Hepatocyte (in vitro differentiated cells): Measurements from ENCODE around the gene SEPTIN5. TPM values are rescaled to one million over a fixed set of nuclear protein-coding genes. Genes with fewer than 3 reads are reported as not detected.

ENCODE experiments used
- DNase-seq: peaks from one replicate; pipeline ENCODE4 v3.0.0-alpha.2; 2016; ENCODE audit warnings: low spot score
- H2AFZ ChIP-seq: fragments of 200-600 bp; sonication (generic); 2 replicates; pipeline ENCODE4 v1.6.0; 2016; ENCODE audit warnings: antibody characterized with exemption, mild to moderate bottlenecking
- H3K27ac ChIP-seq: fragments of 200-600 bp; sonication (generic); 2 replicates; pipeline ENCODE4 v1.5.1; 2016; ENCODE audit warnings: mild to moderate bottlenecking
- H3K27me3 ChIP-seq: fragments of 200-600 bp; sonication (generic); 2 replicates; pipeline ENCODE4 v1.6.1; 2016
- H3K36me3 ChIP-seq: fragments of 200-600 bp; sonication (generic); replicated peaks from 2 replicates; pipeline ENCODE4 v1.5.1; 2016; ENCODE audit warnings: low read depth; ENCODE audit not compliant: insufficient read depth
- H3K4me1 ChIP-seq: fragments of 200-600 bp; sonication (generic); 2 replicates; pipeline ENCODE4 v1.5.1; 2016; ENCODE audit warnings: mild to moderate bottlenecking, moderate library complexity; ENCODE audit not compliant: insufficient read depth
- H3K4me2 ChIP-seq: fragments of 200-600 bp; sonication (generic); 2 replicates; pipeline ENCODE4 v1.6.0; 2016
- H3K4me3 ChIP-seq: fragments of 200-600 bp; sonication (generic); 2 replicates; pipeline ENCODE4 v1.5.1; 2016; ENCODE audit warnings: mild to moderate bottlenecking
- H3K79me2 ChIP-seq: fragments of 200-600 bp; sonication (generic); 2 replicates; pipeline ENCODE4 v1.6.0; 2017; ENCODE audit warnings: mild to moderate bottlenecking
- H3K9me2 ChIP-seq: fragments of 200-600 bp; sonication (generic); replicated peaks from 2 replicates; pipeline ENCODE4 v1.6.0; 2017; ENCODE audit warnings: mild to moderate bottlenecking; ENCODE audit not compliant: insufficient read depth
- H3K9me3 ChIP-seq: fragments of 200-600 bp; sonication (generic); 2 replicates; pipeline ENCODE4 v1.5.1; 2016; ENCODE audit warnings: low read depth, mild to moderate bottlenecking
- H4K20me1 ChIP-seq: fragments of 200-600 bp; sonication (generic); 2 replicates; pipeline ENCODE4 v1.6.0; 2016; ENCODE audit warnings: mild to moderate bottlenecking; ENCODE audit not compliant: insufficient read depth, poor library complexity, severe bottlenecking
- EZH2 ChIP-seq: fragments of 200-600 bp; sonication (generic); IDR thresholded peaks from 2 replicates; pipeline ENCODE4 v1.6.1; 2016; ENCODE audit warnings: antibody characterized with exemption, mild to moderate bottlenecking, borderline replicate concordance
- EZH2phosphoT487 ChIP-seq: fragments of 200-600 bp; sonication (generic); IDR thresholded peaks from one replicate; pipeline ENCODE4 v1.6.1; 2018; ENCODE audit warnings: antibody characterized with exemption, mild to moderate bottlenecking, low read depth, moderate library complexity; ENCODE audit not compliant: unreplicated experiment, severe bottlenecking
- WGBS: methylation state at CpG from one replicate; pipeline ENCODE4 v1.1.6; 2016; ENCODE audit warnings: low lambda C conversion rate; ENCODE audit errors: missing lambda C conversion rate; 5-methylcytosine and 5-hydroxymethylcytosine counted together
- polyA plus RNA-seq: library from polyadenylated mRNA; unstranded; fragments of >200 nt; fragmentation: Nextera tagmentation; extraction: Ambion mirVana; gene quantifications from 2 replicates; pipeline ENCODE4 v1.2.1, GENCODE V29; 2016
- total RNA-seq: library from RNA; depleted of rRNA; stranded (reverse); fragments of >200 nt; gene quantifications from 2 replicates; pipeline ENCODE4 v1.2.3, GENCODE V29; 2014
- TF ChIP-seq, protein P1 (sequence below): fragments of 200-600 bp; sonication (generic); IDR thresholded peaks from 2 replicates; pipeline ENCODE4 v1.5.1; 2016; ENCODE audit warnings: antibody characterized with exemption, mild to moderate bottlenecking; ENCODE audit not compliant: poor library complexity

Gene SEPTIN5
- total and polyA plus RNA-seq, 2 experiments from 2014 or later, result 9.4 to 10.0 TPM

- Histone ChIP-seq H3K4me3 (no peak overlapping the region), H3K79me2 (no peaks in the 10 kb centered on the region), H3K27ac (no peak overlapping the region), H3K36me3 (no peaks in the 10 kb centered on the region), H3K4me2 (no peak overlapping the region), H3K9me3 (no peaks in the 10 kb centered on the region), H3K27me3 (peaks cover 2% of the 10 kb centered on the region), H2AFZ (no peak overlapping the region), H4K20me1 (no peaks in the 10 kb centered on the region), H3K9me2 (no peaks in the 10 kb centered on the region), H3K4me1 (no peaks in the 10 kb centered on the region)
- WGBS, result 89% methylated on average over 6 of the region's 6 CpGs
- DNase-seq, result no peak
- TF ChIP-seq, protein P1, sequence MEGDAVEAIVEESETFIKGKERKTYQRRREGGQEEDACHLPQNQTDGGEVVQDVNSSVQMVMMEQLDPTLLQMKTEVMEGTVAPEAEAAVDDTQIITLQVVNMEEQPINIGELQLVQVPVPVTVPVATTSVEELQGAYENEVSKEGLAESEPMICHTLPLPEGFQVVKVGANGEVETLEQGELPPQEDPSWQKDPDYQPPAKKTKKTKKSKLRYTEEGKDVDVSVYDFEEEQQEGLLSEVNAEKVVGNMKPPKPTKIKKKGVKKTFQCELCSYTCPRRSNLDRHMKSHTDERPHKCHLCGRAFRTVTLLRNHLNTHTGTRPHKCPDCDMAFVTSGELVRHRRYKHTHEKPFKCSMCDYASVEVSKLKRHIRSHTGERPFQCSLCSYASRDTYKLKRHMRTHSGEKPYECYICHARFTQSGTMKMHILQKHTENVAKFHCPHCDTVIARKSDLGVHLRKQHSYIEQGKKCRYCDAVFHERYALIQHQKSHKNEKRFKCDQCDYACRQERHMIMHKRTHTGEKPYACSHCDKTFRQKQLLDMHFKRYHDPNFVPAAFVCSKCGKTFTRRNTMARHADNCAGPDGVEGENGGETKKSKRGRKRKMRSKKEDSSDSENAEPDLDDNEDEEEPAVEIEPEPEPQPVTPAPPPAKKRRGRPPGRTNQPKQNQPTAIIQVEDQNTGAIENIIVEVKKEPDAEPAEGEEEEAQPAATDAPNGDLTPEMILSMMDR, result no peak
- TF ChIP-seq EZH2phosphoT487, result no peak
- no peak for TF ChIP-seq EZH2
Measured at GRCh38 chr22:19681863-19682245, 32.4 kb upstream of the SEPTIN5 start.

- Histone ChIP-seq H3K9me2 (no peaks in the 10 kb centered on the region), H3K79me2 (no peaks in the 10 kb centered on the region), H3K36me3 (no peaks in the 10 kb centered on the region), H3K4me2 (no peak overlapping the region), H3K27ac (no peak overlapping the region), H3K27me3 (peaks cover 8% of the 10 kb centered on the region), H4K20me1 (no peaks in the 10 kb centered on the region), H3K9me3 (no peaks in the 10 kb centered on the region), H3K4me1 (peaks cover 7% of the 10 kb centered on the region), H3K4me3 (no peak overlapping the region), H2AFZ (no peak overlapping the region)
- no peak for TF ChIP-seq EZH2
- TF ChIP-seq EZH2phosphoT487, result no peak
- TF ChIP-seq, protein P1, result no peak
- no peak for DNase-seq
- WGBS, result 88% methylated on average over 7 of the region's 7 CpGs
Measured at GRCh38 chr22:19686946-19687345, 27.4 kb upstream of the SEPTIN5 start.

GRCh38 chr22:19687561-19688300, 26.6 kb upstream of the SEPTIN5 start:
- H3K9me3 ChIP-seq, result no peaks in the 10 kb centered on the region
- no peak overlapping the region for H3K4me2 ChIP-seq
- H3K27me3 ChIP-seq, result peaks cover 8% of the 10 kb centered on the region
- no peak for TF ChIP-seq EZH2phosphoT487
- TF ChIP-seq, protein P1, result no peak
- TF ChIP-seq EZH2, result no peak
- H3K79me2 ChIP-seq, result no peaks in the 10 kb centered on the region
- no peaks in the 10 kb centered on the region for H3K9me2 ChIP-seq
- H3K36me3 ChIP-seq, result no peaks in the 10 kb centered on the region
- H3K4me1 ChIP-seq, result peaks cover 10% of the 10 kb centered on the region
- 78% methylated on average over 22 of the region's 22 CpGs for WGBS
- H4K20me1 ChIP-seq, result no peaks in the 10 kb centered on the region
- H3K27ac ChIP-seq, result no peak overlapping the region
- no peak overlapping the region for H3K4me3 ChIP-seq
- H2AFZ ChIP-seq, result no peak overlapping the region
- no peak for DNase-seq
